HG02588 (cell line): ENCODE measurements around the gene CC2D1A.
"Not testable (repeated sequence)": the region's sequence is repeated elsewhere in the genome, so short reads cannot be mapped to it uniquely, and the experiment has no call there.

Experiments used
- ATAC-seq: cut with Tn5 transposase; IDR thresholded peaks from one replicate; pipeline ENCODE4 v1.9.1; 2021; ENCODE audit warnings: mild to moderate bottlenecking, moderate library complexity; ENCODE audit not compliant: unreplicated experiment

CC2D1A gene

GRCh38 chr19:13959962-13960862 is 54.2 kb downstream of the CC2D1A start:
- no peak for ATAC-seq

- ATAC-seq, result no peak
Measured at GRCh38 chr19:13960863-13961784, 55.1 kb downstream of the CC2D1A start.

- no peak for ATAC-seq
Measured at GRCh38 chr19:13961826-13962698, 56.1 kb downstream of the CC2D1A start.

DNA sequence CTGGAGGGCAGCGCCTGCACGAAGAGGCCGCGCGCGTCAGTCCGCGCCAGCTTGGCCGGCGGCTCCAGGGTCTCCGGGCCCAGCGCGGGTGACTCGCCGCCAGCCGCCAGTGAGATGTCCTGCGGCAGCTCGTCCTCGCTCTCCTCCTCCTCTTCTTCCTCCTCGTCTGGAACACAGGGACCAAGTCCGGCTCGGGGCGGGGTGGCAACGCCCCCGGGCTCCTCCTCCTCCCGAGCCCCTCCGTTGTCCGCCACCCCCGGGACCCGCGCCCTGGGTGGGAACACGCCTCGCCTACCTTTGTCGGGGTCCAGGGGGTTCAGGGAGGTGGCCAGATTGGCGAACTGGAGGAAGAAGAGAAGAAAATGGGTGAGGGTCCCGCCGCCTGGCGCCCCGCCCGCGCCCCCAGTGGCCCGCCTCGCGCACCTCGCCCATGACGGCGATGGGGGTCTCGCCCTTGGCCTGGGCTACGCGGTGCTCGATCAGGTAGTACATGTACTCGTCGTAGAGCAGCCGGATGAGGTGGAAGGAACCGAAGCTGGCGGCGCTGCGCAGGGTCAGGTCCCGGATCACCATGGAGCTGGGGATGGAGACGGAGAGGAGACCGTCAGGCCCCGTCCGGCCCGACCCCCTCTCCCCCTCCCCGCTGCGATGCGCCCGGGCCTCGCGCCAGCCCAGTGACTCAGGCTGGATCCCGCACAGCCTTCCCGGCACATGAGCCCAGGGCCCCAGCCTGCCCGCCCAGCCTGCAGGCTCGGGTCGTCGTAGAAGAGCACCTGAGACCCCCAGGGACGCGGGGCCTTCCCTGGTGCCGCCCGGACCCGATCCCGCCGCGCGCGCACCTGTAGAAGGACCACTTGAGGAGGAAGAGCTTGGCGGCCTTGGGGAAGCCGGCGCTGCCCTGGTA is 57.0 kb downstream of the CC2D1A start:
- no peak for ATAC-seq

- no peak for ATAC-seq
Measured at GRCh38 chr19:13963603-13964105, 57.7 kb downstream of the CC2D1A start.

- no peak for ATAC-seq
Measured at GRCh38 chr19:13964776-13965175, 58.8 kb downstream of the CC2D1A start.

DNA sequence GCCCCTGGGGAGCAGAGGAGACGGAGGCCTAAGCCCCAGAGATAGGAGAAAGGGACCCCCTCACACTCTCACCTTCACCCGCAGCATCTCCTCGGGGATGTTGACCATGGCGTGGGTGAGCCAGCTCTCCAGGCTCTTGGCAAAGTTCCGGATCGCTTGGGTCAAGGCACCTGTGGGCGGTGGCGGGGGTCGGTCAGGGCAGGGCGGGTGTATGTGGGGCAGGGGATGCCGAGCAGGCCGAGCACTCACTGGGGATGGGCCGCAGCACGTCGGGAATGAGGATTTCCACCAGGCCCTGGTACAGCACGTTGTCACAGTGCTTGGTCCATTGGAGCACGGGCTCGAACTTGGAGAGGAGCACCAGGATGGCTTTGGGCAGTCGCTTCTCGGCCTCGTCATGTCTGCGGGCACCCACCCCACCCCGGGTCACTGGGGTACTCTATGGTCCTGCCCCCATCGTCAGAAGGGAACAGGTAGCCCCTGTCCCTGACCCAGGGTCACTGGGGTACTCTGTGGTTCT is 59.4 kb downstream of the CC2D1A start:
- no peak for ATAC-seq

- no peak for ATAC-seq
Measured at GRCh38 chr19:13965926-13966683, 60.1 kb downstream of the CC2D1A start.

GRCh38 chr19:13966684-13967128 is 60.7 kb downstream of the CC2D1A start:
- no peak for ATAC-seq

DNA sequence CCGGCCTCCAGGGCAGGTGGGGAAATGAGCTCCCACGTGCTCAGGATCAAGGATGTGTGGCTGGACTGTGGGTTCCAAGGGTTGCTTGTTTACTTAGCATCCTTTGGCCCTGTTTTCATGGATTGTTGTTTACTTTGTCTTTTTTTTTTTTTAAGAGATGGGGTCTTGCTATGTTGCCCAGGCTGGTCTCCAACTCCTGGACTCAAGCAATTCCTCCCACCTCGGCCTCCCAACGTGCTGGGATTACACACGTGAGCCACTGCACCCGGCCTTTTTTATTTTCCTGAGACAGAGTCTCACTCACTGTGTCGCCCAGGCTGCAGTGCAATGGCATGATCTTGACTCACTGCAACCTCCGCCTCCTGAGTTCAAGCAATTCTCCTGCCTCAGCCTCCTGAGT is 61.2 kb downstream of the CC2D1A start:
- not testable (repeated sequence) for ATAC-seq

DNA sequence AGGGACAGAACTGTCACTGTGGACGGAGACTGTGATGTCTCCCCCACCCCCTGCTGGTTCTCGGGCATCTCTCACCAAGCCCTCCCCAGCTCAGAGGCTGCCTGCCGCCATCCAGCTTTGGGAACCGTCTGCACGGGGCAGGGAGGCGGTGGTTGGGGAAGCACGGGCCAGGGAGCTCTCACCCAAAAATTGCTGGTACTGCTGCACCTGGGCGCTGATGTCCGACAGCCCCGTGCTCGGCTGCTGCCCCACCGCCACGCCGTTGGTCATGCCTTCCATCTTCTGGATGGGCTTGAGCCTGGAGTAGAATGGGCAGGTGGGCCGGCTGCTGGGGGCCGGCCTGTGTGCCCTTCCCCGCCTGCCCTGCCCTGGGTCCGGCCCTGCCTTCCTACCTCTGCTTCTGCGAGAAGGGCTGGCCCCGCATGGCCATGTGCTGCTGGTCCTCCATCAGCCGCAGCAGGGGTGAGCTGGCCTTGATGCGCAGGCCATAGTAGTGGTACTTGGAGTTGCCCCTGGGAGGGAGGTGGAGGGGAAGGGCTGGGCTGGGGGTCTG is 62.5 kb downstream of the CC2D1A start:
- no peak for ATAC-seq

GRCh38 chr19:13968999-13969398 is 63.0 kb downstream of the CC2D1A start:
- no peak for ATAC-seq

DNA sequence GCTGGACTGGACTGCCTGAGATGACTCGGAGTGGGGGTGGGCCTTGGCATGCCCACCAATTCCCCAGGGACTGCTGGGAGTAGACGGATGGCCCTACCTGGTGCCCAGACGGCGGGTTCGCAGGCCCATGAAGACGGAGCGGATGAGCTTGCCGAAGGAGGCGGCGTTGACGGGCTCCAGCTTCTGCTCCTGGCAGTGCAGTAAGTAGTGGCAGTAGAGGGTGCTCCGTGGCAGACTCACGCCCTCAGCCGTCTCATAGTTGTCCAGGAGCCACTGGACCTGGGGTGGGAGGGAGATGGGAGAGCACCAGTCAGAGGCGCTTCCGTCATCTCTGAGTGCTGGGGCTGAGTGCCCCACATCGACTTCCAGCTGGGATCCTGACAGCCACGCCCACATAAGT is 63.9 kb downstream of the CC2D1A start:
- no peak for ATAC-seq

DNA sequence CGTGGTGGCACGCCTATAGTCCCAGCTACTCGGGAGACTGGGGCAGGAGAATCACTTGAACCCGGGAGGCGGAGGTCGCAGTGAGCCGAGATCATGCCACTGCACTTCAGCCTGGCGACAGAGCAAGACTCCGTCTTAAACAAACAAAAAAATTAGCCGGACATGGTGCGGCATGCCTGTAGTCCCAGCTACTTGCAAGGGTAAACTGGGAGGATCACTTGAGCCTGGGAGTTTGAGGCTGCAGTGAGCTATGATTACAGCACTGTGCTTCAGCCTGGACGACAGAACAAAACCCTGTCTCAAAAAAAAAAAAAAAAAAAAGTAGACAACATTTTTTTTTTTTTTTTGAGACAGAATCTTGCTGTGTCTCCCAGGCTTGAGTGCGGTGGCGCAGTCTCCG is 65.9 kb downstream of the CC2D1A start:
- not testable (repeated sequence) for ATAC-seq

DNA sequence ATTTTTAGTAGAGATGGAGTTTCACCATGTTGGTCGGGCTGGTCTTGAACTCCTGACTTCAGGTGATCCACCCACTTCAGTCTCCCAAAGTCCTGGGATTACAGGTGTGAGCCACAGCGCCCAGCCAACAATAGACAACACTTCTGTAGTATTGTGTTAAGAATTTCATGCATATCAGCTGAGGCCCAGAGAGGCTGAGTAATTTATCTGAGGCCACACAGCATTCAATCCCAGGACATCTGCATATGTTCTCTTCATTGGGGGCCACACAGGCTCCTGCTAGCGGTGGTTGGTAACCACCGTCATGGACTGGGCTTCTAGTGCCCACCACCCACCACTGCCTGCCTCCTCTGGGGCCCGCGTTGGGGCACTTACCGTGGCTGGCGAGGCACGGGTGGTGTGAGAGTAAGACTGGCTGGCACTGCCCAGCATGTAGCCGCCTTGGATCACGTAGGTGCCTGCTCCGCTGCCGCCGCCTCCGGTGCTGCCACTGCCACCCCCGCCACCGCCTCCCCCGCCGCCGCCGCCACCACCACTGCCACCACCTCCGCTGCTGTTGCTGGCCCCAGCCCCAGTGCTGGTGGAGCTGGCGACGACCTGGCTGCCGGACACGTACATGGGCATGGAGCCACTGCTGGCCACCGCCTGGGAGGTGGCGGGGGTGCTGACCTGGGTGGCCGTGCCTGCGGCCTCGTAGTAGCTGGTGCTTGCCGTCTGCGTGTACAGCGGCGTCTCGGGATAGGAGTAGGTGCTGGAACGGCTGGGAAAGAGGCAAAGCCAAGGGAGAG is 66.6 kb downstream of the CC2D1A start:
- no peak for ATAC-seq

GRCh38 chr19:13973479-13973878 is 67.5 kb downstream of the CC2D1A start:
- ATAC-seq, result not testable (repeated sequence)

DNA sequence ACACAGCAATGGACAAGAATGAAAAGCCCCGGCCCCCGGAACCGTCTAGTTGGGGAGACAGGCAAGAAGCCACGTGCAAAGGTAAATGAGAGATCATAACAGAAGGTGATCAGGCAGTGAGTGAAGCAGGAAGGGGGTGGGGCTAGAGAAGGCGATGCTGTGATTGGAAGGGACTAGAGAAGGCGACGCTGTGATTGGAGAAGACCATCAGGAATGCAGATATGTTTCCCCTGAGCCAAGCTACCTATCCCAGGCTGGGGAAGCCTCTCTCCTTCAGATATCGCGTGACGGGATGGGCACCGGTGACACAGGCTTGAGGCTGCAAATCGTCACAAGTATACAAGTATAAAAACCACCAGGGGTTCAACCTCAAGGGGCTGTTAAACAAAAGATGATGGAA is 68.1 kb downstream of the CC2D1A start:
- ATAC-seq, result no peak
